Measurements from ENCODE around the gene SCYGR8.
"Not testable (repeated sequence)": the region's sequence is repeated elsewhere in the genome, so short reads cannot be mapped to it uniquely, and the experiment has no call there.

The SCYGR8 gene

GRCh38 chr2:227745594-227745993 lies at the start of gene SCYGR8:
Gene SCYGR8, plus strand, starts transcription at chr2:227745894. Its CDS starts 0 bp downstream, at chr2:227745894.
- DNase-seq = no peak

- no peak for DNase-seq
Observed at GRCh38 chr2:227696990-227697679, 48.6 kb upstream of the SCYGR8 start.

GRCh38 chr2:227701556-227701955 lies 44.1 kb upstream of the SCYGR8 start:
- no peak for DNase-seq

GRCh38 chr2:227703280-227703732 lies 42.4 kb upstream of the SCYGR8 start:
- no peak for DNase-seq

- DNase-seq = no peak
Observed at GRCh38 chr2:227703961-227704360, 41.7 kb upstream of the SCYGR8 start.

- no peak for DNase-seq
Observed at GRCh38 chr2:227706859-227707258, 38.8 kb upstream of the SCYGR8 start.

GRCh38 chr2:227707390-227707789 lies 38.3 kb upstream of the SCYGR8 start:
- no peak for DNase-seq

GRCh38 chr2:227710986-227711385 lies 34.7 kb upstream of the SCYGR8 start:
- no peak for DNase-seq

- DNase-seq = no peak
Observed at GRCh38 chr2:227713291-227713690, 32.4 kb upstream of the SCYGR8 start.

GRCh38 chr2:227716501-227716900 lies 29.2 kb upstream of the SCYGR8 start:
- DNase-seq = no peak

GRCh38 chr2:227717687-227718567 lies 27.8 kb upstream of the SCYGR8 start, which contains the start of gene SLC19A3:
Gene SLC19A3, minus strand, starts transcription at chr2:227718028. Its CDS starts 15,710 bp downstream, at chr2:227702318.
- no peak for DNase-seq

- no peak for DNase-seq
Observed at GRCh38 chr2:227719641-227720040, 26.1 kb upstream of the SCYGR8 start.

- DNase-seq = no peak
Observed at GRCh38 chr2:227720680-227721079, 25.0 kb upstream of the SCYGR8 start.

GRCh38 chr2:227722821-227723220 lies 22.9 kb upstream of the SCYGR8 start:
- DNase-seq = not testable (repeated sequence)

GRCh38 chr2:227724394-227725039 lies 21.2 kb upstream of the SCYGR8 start, which contains the start of gene SCYGR6:
Gene SCYGR6, minus strand, starts transcription at chr2:227724757. Its CDS starts 0 bp downstream, at chr2:227724757.
- no peak for DNase-seq

GRCh38 chr2:227728035-227728434 lies 17.7 kb upstream of the SCYGR8 start, which contains the start of gene SCYGR7:
Gene SCYGR7, plus strand, starts transcription at chr2:227728335. Its CDS starts 0 bp downstream, at chr2:227728335.
- no peak for DNase-seq

- DNase-seq = no peak
Observed at GRCh38 chr2:227739351-227739750, 6.3 kb upstream of the SCYGR8 start.

GRCh38 chr2:227740705-227741104 lies 5.0 kb upstream of the SCYGR8 start:
- not testable (repeated sequence) for DNase-seq

GRCh38 chr2:227748079-227748478 lies 2.4 kb downstream of the SCYGR8 start:
- DNase-seq = no peak

GRCh38 chr2:227756261-227756660 lies 10.6 kb downstream of the SCYGR8 start:
- not testable (repeated sequence) for DNase-seq

GRCh38 chr2:227759411-227760118 lies 13.9 kb downstream of the SCYGR8 start:
- DNase-seq = no peak

GRCh38 chr2:227761740-227762476 lies 16.2 kb downstream of the SCYGR8 start:
- DNase-seq = no peak

All from bone marrow (tissue), 2 donors.